ENCODE measurements around the gene ST3GAL2. TPM values are rescaled to one million over a fixed set of nuclear protein-coding genes. Genes with fewer than 3 reads are reported as not detected.

Gene ST3GAL2
- total RNA-seq, 1 experiment from 2014 or later = 49.4 TPM

GRCh38 chr16:70453117-70453891, 14.4 kb upstream of the ST3GAL2 start:
- TF ChIP-seq AFF4 (CRISPR knock-in tag; IDR thresholded peaks at IDR 0.05; ENCODE audit: borderline replicate concordance) = no peak
- TF ChIP-seq PREB (CRISPR knock-in tag; IDR thresholded peaks at IDR 0.05; ENCODE audit: borderline replicate concordance) = no peak
- TF ChIP-seq IRF1 (CRISPR knock-in tag; IDR thresholded peaks at IDR 0.05) = no peak
- no peak for TF ChIP-seq ZNF512 (CRISPR knock-in tag; IDR thresholded peaks at IDR 0.05; ENCODE audit: borderline replicate concordance)
- TF ChIP-seq KAT7 (CRISPR knock-in tag; IDR thresholded peaks at IDR 0.05; ENCODE audit: borderline replicate concordance) = no peak
- no peak for TF ChIP-seq SMAD3 (CRISPR knock-in tag; IDR thresholded peaks at IDR 0.05; ENCODE audit: borderline replicate concordance)
- TF ChIP-seq ZNF532 (CRISPR knock-in tag; IDR thresholded peaks at IDR 0.05; ENCODE audit: borderline replicate concordance) = no peak
- TF ChIP-seq NR2C2 (CRISPR knock-in tag; IDR thresholded peaks at IDR 0.05) = no peak
- no peak for TF ChIP-seq ZNF317 (CRISPR knock-in tag; IDR thresholded peaks at IDR 0.05; ENCODE audit: borderline replicate concordance, low read depth)
- no peak for TF ChIP-seq ERG (CRISPR knock-in tag; IDR thresholded peaks at IDR 0.05)
- TF ChIP-seq MLX (CRISPR knock-in tag; IDR thresholded peaks at IDR 0.05) = no peak
- TF ChIP-seq E2F1 (CRISPR knock-in tag; IDR thresholded peaks at IDR 0.05) = no peak
- H3K9me3 Mint-ChIP-seq = peaks cover 4% of the 10 kb centered on the region
- peaks cover 10% of the 10 kb centered on the region for H3K4me1 Mint-ChIP-seq
- CTCF ChIA-PET = interaction anchor here (0.7 to 3.9 kb wide), 7 partner anchors 8 to 121 kb away, joined by 3 to 24 read pairs (median 7); no protein-coding TSS in a partner anchor
- H3K27me3 Mint-ChIP-seq (ENCODE audit: low read depth) = no peaks in the 10 kb centered on the region
- no peak for DNase-seq (ENCODE audit: low spot score)
- H3K27ac Mint-ChIP-seq = peak overlapping the region; percentile 97
- peak overlapping the region; percentile 92 for H3K4me3 Mint-ChIP-seq
- ATAC-seq = no peak
- POLR2A ChIA-PET = interaction anchor here (0.7 to 2.2 kb wide), 5 partner anchors 14 to 164 kb away, joined by 3 to 17 read pairs (median 6); partner anchors contain the start of genes AARS1 and ST3GAL2
- no peaks in the 10 kb centered on the region for H3K36me3 Mint-ChIP-seq

Data from WTC11 (cell line).